AG20443 (cell line): ENCODE data around the gene FAM227B.
"Not testable (repeated sequence)": the region's sequence is repeated elsewhere in the genome, so short reads cannot be mapped to it uniquely, and the experiment has no call there.

ENCODE experiments used
- DNase-seq: peaks from one replicate; pipeline ENCODE4 v3.0.0; 2012; ENCODE audit warnings: low spot score, mixed read lengths

The FAM227B gene

DNA sequence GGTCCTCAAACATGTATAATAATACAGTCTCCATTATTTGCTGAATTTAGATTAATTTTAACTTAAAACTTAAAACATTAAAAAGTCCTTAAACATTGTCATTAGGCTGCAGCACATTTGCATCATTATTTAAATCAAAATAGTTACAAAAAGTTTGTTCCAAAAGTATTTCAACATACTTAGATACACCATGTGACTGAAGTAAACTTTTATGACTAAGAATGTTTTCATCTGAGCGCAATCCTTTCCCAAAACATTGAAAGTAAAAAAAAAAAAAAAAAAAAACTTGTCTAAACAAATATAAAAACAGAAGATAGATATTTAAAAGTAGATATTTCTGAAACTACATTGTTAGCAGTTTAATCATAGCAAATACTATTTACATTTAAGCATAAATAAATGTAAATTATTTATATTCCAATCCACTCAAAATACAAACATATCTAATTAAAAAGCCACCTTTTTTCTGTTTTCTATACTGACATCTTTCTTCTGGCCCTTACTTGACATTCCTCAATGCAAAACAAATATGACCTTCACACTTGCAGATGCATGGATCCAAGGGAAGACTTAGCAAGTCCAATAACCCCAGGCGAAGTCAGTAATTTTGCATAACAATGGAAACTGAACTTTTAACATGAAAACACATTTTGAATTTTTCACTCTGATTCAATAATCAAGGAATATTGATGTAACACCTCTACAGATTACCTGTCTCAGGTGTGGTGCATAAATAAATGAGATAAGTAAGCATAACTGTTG is 10.3 kb downstream of the FAM227B start:
- DNase-seq = no peak

GRCh38 chr15:49606594-49606993 is 14.0 kb downstream of the FAM227B start:
- peak; percentile 13 for DNase-seq

DNA sequence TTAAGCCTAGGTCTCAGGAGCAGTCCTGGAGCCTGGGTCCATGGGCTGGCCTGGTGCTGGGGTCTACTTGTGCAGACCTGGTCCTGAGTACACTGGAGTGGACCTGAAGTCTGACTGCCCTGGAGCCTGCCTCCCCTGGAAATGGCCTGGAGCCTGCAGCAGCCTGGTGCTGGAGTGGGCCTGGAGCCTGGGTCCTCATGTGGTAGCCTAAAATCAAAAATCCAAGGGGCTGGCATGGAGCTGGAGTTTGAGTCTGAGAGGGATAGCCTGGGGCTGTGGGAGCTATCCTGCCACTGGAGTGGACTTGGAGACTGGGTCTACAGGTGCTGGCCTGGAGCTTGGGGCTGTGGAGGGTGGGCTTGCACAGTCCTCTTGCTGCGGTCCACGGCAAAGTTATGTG is 15.0 kb downstream of the FAM227B start:
- DNase-seq = no peak

GRCh38 chr15:49604625-49605409 is 15.8 kb downstream of the FAM227B start:
- no peak for DNase-seq

GRCh38 chr15:49592829-49593316 is 27.7 kb downstream of the FAM227B start:
- not testable (repeated sequence) for DNase-seq

GRCh38 chr15:49589030-49589429 is 31.6 kb downstream of the FAM227B start:
- DNase-seq = no peak

DNA sequence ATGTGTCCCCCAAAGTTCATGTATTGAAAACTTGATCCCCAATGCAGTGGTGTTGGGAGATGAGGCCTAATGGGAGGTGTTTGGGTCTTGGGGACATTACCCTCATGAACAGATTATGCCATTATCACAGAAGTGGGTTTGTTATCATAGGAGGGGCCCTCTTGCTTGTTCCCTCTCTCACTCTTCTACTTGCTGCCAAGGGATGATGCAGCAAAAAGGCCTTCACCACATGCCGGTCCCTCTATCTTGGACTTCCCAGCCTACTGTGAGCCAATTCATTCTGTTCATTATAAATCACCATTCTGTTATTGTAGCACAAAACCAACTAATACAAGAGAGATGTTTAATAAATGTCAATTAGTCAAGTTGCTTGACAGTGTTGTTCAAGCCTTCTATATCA is 47.2 kb downstream of the FAM227B start:
- DNase-seq = no peak

- no peak for DNase-seq
Measured at GRCh38 chr15:49570672-49571071, 49.9 kb downstream of the FAM227B start.

GRCh38 chr15:49570174-49570573 is 50.4 kb downstream of the FAM227B start:
- DNase-seq = no peak

DNA sequence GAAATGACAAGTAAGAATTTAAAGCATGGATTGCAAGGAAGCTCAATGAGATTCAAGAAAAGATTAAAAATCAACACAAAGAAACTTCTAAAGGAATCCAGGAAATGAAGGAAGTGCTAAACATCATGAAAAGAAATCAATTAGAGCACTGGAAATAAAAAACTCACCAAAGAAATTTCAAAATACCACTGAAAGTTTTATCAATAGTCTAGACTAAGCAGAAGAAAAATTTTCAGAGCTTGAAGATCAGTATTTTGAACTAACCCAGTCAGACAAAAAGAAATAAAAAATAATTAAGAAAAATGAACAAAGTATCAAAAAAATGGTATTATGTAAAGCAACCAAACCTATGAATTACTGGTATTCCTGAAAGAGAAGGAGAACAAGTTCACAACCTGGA is 60.6 kb downstream of the FAM227B start:
- DNase-seq = no peak

DNA sequence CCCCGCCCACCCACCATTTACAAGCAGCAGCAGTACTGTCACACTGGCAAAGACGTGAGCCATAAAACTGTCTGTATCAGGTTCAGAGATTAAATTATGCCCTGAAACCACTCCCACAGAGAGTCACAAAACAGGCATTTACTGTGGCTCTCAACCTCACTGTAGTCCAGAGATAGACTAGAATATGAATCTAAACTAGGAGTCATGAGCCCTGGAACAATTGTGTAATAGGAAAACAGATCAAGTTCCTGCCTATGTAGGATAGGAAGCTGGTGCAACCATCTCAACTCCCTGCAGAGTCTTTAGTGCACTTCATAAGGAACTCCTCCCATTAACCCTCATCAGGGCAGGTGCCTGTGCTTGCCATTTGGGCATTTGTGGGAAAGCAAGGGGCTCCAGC is 61.7 kb downstream of the FAM227B start:
- peak; percentile 18 for DNase-seq

DNA sequence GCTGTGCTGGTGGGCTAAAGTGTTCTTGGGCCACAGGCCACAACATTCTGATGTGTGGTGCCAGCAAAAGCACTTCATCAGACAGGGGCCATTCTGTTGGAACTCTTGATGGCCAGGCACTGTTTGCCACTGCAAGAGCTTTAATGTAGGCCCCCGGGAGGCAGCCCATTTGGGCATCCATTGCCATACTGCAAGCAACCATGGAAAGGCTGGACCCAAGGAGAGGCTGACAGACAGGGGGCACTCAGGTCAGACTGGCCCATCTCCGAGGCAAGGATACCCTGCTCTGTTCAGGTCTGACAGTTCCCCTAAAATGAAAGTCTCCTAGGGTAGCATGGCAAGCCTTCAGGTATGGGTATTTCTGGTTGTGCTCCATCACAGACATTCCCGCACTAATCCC is 64.2 kb downstream of the FAM227B start:
- no peak for DNase-seq

- DNase-seq = not testable (repeated sequence)
Measured at GRCh38 chr15:49550342-49550741, 70.3 kb downstream of the FAM227B start.

- no peak for DNase-seq
Measured at GRCh38 chr15:49538520-49538919, 82.1 kb downstream of the FAM227B start.

DNA sequence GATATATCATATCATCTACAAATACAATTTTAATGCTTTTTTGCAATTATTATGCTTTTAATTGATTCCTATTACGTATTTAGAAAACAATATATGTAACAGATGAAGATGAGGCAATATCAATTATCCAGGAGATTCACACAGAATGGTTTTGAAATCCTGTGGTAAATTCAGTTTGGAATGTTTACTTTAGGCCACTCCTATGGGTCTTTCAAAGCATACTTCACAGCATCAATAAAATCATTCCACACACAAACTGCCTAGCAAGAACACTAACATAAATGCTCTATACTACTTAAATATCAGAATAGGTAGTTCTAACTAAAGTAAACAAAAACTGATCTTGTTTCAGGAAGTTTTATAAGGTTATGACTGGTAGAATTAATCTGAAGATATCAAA is 90.5 kb downstream of the FAM227B start:
- no peak for DNase-seq

DNA sequence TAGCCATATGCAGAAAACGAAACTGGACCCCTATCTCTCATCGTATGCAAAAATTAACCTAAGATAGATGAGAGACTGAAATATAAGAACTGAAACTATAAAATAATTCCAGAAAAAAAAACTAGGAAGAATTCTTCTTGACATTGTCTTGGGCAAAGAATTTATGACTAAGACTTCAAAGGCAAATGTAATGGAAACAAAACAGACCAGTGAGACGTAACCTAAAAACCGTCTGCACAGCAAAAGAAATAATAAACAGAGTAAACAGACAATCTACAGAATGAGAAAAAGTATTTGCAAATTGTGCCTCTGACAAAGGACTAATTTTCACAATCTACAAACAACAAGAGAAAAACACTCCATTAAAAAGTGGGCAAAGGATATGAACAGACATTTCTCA is 92.3 kb downstream of the FAM227B start:
- DNase-seq = no peak

DNA sequence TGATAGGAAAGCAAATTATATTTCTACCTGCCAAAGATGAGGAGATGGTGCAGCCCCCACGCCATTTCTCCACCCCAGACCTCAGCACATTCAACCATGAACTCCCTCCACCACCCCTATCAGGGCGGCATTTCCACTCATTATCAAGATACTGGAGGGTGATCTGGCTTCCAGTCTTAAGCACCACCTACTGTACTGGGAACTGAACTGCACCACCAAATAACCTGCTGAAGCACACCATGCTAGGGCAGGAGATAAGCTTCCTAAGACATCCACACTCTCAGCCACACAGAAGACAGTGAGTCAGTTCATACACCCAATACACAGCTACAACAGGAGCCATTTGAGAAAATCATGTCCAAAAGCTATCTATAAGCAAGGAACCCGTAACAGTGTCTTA is 98.8 kb downstream of the FAM227B start:
- DNase-seq = no peak

DNA sequence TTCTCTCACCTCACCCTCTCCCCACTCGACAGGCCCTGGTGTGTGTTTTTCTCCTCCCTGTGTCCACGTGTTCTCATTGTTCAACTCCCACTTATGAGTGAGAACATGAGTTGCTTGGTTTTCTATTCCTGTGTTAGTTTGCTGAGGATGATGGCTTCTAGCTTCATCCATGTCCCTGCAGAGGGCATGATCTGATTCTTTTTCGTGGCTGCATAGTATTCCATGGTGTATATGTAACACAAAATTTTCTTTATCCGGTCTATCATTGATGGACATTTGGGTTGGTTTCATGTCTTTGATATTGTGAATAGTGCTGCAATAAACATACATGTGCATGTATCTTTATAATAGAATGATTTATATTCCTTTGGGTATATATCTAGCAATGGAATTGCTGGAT is 107.9 kb downstream of the FAM227B start:
- not testable (repeated sequence) for DNase-seq

DNA sequence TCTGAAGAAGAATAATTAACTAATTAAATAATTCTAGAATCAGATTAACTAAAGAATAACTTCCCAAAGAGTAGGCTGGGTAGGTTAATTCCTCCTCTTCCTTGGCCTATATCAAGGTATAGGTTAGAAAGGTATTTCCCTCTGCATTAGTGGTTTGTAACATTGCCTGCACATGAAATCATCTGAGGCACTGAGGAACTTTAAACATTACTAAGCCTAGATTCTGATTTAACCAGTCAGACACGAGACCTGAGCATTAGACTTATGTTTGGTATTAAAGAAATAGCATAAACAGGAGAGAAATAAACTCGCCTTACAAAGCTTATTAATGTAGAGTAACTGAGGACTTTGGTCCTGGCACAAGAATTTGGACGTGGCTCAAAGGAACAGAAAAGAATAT is 113.4 kb downstream of the FAM227B start:
- DNase-seq = no peak

- no peak for DNase-seq
Measured at GRCh38 chr15:49506341-49506740, 114.3 kb downstream of the FAM227B start.

DNA sequence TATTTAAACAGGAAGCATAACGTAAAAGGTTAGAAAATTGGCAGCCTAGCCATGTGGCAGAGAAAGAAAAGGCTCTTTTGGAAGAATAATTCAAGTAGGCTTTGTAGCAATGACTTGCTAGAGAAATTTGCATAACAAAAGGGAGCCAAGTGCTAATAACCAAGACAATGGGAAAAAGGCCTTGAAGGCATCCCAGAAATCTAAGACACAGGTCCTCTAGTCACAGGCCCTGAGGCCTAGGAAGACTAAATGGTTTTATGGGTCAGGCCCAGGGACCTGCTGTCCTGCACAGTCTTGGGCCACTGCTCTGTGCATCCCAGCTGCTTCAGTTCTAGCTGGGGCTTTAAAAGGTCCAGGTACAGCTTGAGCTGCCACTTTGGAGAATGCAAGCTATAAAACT is 119.0 kb downstream of the FAM227B start:
- no peak for DNase-seq

DNA sequence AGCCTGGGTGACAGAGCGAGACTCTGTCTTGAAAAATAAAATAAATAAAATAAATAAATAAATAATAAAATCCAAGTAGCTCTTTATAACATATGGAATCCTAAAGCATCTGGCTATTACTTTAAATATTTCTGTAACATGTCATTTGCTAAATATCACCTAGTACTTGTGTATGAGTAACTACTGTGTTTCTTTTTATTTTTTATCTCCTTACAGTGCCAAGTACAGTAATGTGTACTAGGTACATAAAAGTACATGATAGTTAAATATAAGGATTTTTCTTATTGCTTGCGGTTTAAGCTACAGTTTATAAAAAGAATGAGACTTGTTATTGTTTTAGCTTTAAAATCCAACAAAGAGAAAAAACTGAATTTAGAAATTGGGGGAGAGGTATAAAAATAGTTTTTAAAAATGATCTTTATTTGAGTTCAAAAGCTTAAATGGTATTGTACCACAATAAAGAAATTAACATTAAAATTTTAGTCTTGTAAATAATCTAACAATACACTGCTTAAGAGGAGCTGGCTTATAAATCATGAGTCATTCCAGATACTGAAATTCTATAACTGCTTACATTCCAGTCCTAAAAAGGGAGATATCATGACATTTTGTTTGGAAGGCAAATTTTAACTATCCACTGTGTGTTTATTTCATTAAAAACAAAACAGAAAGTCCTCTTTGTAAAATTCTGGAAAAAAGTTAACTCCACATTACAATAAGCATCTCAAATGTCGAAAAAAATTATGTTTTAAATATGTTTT is 124.4 kb downstream of the FAM227B start:
- DNase-seq = peak; percentile 11

DNA sequence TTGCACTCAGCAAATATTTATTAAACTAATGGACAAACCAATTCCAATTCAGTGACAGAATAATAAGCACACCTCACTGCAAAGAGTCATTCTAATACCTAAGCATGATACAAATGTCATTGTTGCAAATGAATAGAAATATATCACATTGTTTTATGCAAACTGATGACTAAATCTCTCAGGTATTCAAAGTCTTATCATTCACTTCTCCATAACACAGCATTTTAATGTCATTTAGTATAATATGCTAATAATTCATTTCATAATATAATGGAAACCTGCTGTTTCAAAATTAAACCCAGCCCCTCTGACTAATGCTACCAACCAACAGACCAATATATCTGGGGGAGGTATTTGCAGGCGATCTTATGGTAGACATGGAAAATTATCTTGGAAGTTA is 125.8 kb downstream of the FAM227B start:
- DNase-seq = no peak
